SU-DHL-6 (cell line): ENCODE results near the gene PGC.

Source experiments
- CTCF ChIP-seq: fragments of 200-600 bp; sonication (generic); IDR thresholded peaks from one replicate; pipeline ENCODE4 v1.5.1; 2017; ENCODE audit warnings: antibody characterized with exemption, mild to moderate bottlenecking, low read length, moderate library complexity; ENCODE audit not compliant: insufficient read depth, poor library complexity, severe bottlenecking
- EZH2phosphoT487 ChIP-seq: fragments of 200-600 bp; sonication (generic), shearing (Covaris generic); conservative IDR thresholded peaks from 2 replicates; pipeline ENCODE4 v1.6.1; 2018; ENCODE audit warnings: mild to moderate bottlenecking, antibody characterized with exemption, low read length, moderate library complexity, mixed read lengths

GRCh38 chr6:41735427-41736185 is 11.6 kb downstream of the PGC start, which contains the start of gene TFEB:
- TF ChIP-seq CTCF (peak; percentile 94), EZH2phosphoT487 (no peak)
